ENCODE data around the gene RAB6D.
"Not testable (repeated sequence)": the region's sequence is repeated elsewhere in the genome, so short reads cannot be mapped to it uniquely, and the experiment has no call there.

The RAB6D gene

GRCh38 chr2:131365452-131365851 is 1.5 kb upstream of the RAB6D start:
- DNase-seq (ENCODE audit: low read depth), result no peak

GRCh38 chr2:131363213-131363612 is 755 bp downstream of the RAB6D start:
- DNase-seq (ENCODE audit: low read depth), result not testable (repeated sequence)

GRCh38 chr2:131361773-131362172 is 2.2 kb downstream of the RAB6D start:
- DNase-seq (ENCODE audit: low read depth), result not testable (repeated sequence)

GRCh38 chr2:131353167-131353697 is 10.7 kb downstream of the RAB6D start:
- DNase-seq (ENCODE audit: low read depth), result not testable (repeated sequence)

- no peak for DNase-seq (ENCODE audit: low read depth)
These were observed 14.9 kb downstream of the RAB6D start for GRCh38 chr2:131349021-131349420.

GRCh38 chr2:131347035-131347434 is 16.9 kb downstream of the RAB6D start:
- not testable (repeated sequence) for DNase-seq (ENCODE audit: low read depth)

GRCh38 chr2:131339307-131339706 is 24.7 kb downstream of the RAB6D start:
- DNase-seq (ENCODE audit: low read depth), result peak; percentile 4

- peak; percentile 41 for DNase-seq (ENCODE audit: low read depth)
These were observed 28.6 kb downstream of the RAB6D start for GRCh38 chr2:131335319-131335718.

GRCh38 chr2:131332709-131333108 is 31.3 kb downstream of the RAB6D start:
- not testable (repeated sequence) for DNase-seq (ENCODE audit: low read depth)

GRCh38 chr2:131331000-131331399 is 33.0 kb downstream of the RAB6D start:
- DNase-seq (ENCODE audit: low read depth), result not testable (repeated sequence)

- DNase-seq (ENCODE audit: low read depth), result no peak
These were observed 41.8 kb downstream of the RAB6D start for GRCh38 chr2:131322209-131322608.

GRCh38 chr2:131321344-131321743 is 42.6 kb downstream of the RAB6D start:
- not testable (repeated sequence) for DNase-seq (ENCODE audit: low read depth)

GRCh38 chr2:131311001-131311400 is 53.0 kb downstream of the RAB6D start:
- not testable (repeated sequence) for DNase-seq (ENCODE audit: low read depth)

Data from iris pigment epithelial cell (primary cell).